A549 (cell line): ENCODE measurements around the gene ZEB1. TPM values are rescaled to one million over a fixed set of nuclear protein-coding genes. Genes with fewer than 3 reads are reported as not detected.

Experiments used
- ATAC-seq, 2 experiments: fragments of 200-7000 bp in 1 of 2; fragments of >200 bp in 1 of 2; cut with Nextera tagmentation in 1 of 2; cut with Tn5 transposase in 1 of 2; 3 replicates each; pipeline versions ENCODE4 v1.8.0 to v1.9.1; 2018 to 2020; ENCODE audit warnings: mild to moderate bottlenecking in 1 of 2, moderate library complexity in 1 of 2
- CTCF ChIA-PET: fragments of 300-600 bp; sonication (Branson Sonifier 250); formaldehyde crosslinking; extraction: SDS; loops from one replicate; lab custom pipeline; 2021; ENCODE audit warnings: antibody characterized with exemption, inconsistent platforms; lab: Yijun Ruan, JAX
- POLR2A ChIA-PET: fragments of 350-600 bp; formaldehyde crosslinking; extraction: SDS; loops from one replicate; lab custom pipeline; 2021; ENCODE audit warnings: antibody characterized with exemption, inconsistent platforms; lab: Yijun Ruan, JAX
- DNase-seq, 2 experiments: peaks; one replicate each; pipeline versions ENCODE4 v3.0.0 to v3.0.0-alpha.2; 2011 to 2016; ENCODE audit warnings: low read depth in 1 of 2, low spot score in 1 of 2
- FAIRE-seq: peaks from 2 replicates; lab custom pipeline; 2011; peaks lifted over from hg19 to GRCh38; lab: Jason Lieb, UNC
- H3K27ac ChIP-seq, 2 experiments: fragments of >200 bp; sonication (Bioruptor Twin); formaldehyde crosslinking; 3 replicates each; pipeline ENCODE4 v1.5.1; 2016 to 2017
- H3K4me1 ChIP-seq: fragments of >200 bp; sonication (Bioruptor Twin); formaldehyde crosslinking; 3 replicates; pipeline ENCODE4 v1.6.1; 2016
- H3K4me2 ChIP-seq: fragments of >200 bp; sonication (Bioruptor Twin); formaldehyde crosslinking; 3 replicates; pipeline ENCODE4 v1.6.1; 2016
- H3K4me3 ChIP-seq: fragments of >200 bp; sonication (Bioruptor Twin); formaldehyde crosslinking; 3 replicates; pipeline ENCODE4 v1.5.1; 2016
- H3K9me3 ChIP-seq: fragments of >200 bp; sonication (Bioruptor Twin); formaldehyde crosslinking; 3 replicates; pipeline ENCODE4 v1.6.1; 2016
- BHLHE40 ChIP-seq: IDR thresholded peaks from 2 replicates; pipeline ENCODE4 v1.6.1; 2012; ENCODE audit warnings: low read depth, low read length, inconsistent platforms
- CBX2 ChIP-seq: fragments of 200-600 bp; sonication (generic); IDR thresholded peaks from 2 replicates; pipeline ENCODE4 v1.6.1; 2016; ENCODE audit warnings: low read depth, mild to moderate bottlenecking, borderline replicate concordance
- CBX8 ChIP-seq: fragments of 200-600 bp; sonication (generic); IDR thresholded peaks from 2 replicates; pipeline ENCODE4 v1.6.1; 2016
- CEBPB ChIP-seq, 2 experiments: fragments of >200 bp in 1 of 2; sonication (Bioruptor Twin) in 1 of 2; formaldehyde crosslinking in 1 of 2; IDR thresholded peaks; 2 replicates each; pipeline ENCODE4 v1.6.1; 2012 to 2016
- EHF ChIP-seq: fragments of 250-450 bp; sonication (Bioruptor Pico); IDR thresholded peaks from 2 replicates; pipeline ENCODE4 v1.5.0; 2020; ENCODE audit warnings: mild to moderate bottlenecking
- EHMT2 ChIP-seq: fragments of 200-600 bp; sonication (generic); IDR thresholded peaks from 2 replicates; pipeline ENCODE4 v1.6.1; 2016; ENCODE audit warnings: antibody characterized with exemption, low read depth, mild to moderate bottlenecking, moderate library complexity
- EP300 ChIP-seq, 2 experiments: fragments of >200 bp; sonication (Bioruptor Twin); formaldehyde crosslinking; IDR thresholded peaks; 2 replicates in 1 of 2; 3 replicates in 1 of 2; pipeline ENCODE4 v1.6.1; 2016 to 2017
- ESRRA ChIP-seq: fragments of 150-350 bp; IDR thresholded peaks from 2 replicates; pipeline ENCODE4 v1.6.1; 2014; ENCODE audit warnings: mild to moderate bottlenecking, low read length, borderline replicate concordance
- FOXS1 ChIP-seq: fragments of 250-450 bp; sonication (Bioruptor Pico); IDR thresholded peaks from 2 replicates; pipeline ENCODE4 v1.5.0; 2020; ENCODE audit warnings: mild to moderate bottlenecking, moderate library complexity
- GATA3 ChIP-seq: IDR thresholded peaks from 2 replicates; pipeline ENCODE4 v1.6.1; 2012; ENCODE audit warnings: borderline replicate concordance
- KDM5A ChIP-seq: fragments of 200-600 bp; sonication (generic); IDR thresholded peaks from 2 replicates; pipeline ENCODE4 v1.6.1; 2016; ENCODE audit warnings: antibody characterized with exemption, mild to moderate bottlenecking
- MYC ChIP-seq: IDR thresholded peaks from 2 replicates; pipeline ENCODE4 v1.6.1; 2012; ENCODE audit warnings: mild to moderate bottlenecking, inconsistent platforms, low read length, improper control_type of control experiment, borderline replicate concordance
- NR3C1 ChIP-seq: fragments of >200 bp; sonication (Bioruptor Twin); formaldehyde crosslinking; IDR thresholded peaks from 3 replicates; pipeline ENCODE4 v1.6.1; 2017
- PHF8 ChIP-seq: fragments of 200-600 bp; sonication (generic); IDR thresholded peaks from 2 replicates; pipeline ENCODE4 v1.6.1; 2016; ENCODE audit warnings: low read depth, mild to moderate bottlenecking, antibody characterized with exemption, moderate library complexity, borderline replicate concordance
- POLR2A ChIP-seq: IDR thresholded peaks from 2 replicates; pipeline ENCODE4 v1.6.1; 2012; ENCODE audit warnings: mild to moderate bottlenecking, low read length
- POLR2AphosphoS2 ChIP-seq: conservative IDR thresholded peaks from 2 replicates; pipeline ENCODE4 v1.6.1; 2012; ENCODE audit warnings: low read length, improper control_type of control experiment, inconsistent platforms
- RAD21 ChIP-seq, 2 experiments: fragments of >200 bp in 1 of 2; sonication (Bioruptor Twin) in 1 of 2; formaldehyde crosslinking in 1 of 2; IDR thresholded peaks in 1 of 2; conservative IDR thresholded peaks in 1 of 2; 2 replicates in 1 of 2; 3 replicates in 1 of 2; pipeline ENCODE4 v1.6.1; 2012 to 2018; ENCODE audit warnings: inconsistent platforms in 1 of 2
- RARB ChIP-seq: fragments of 250-450 bp; sonication (Bioruptor Pico); IDR thresholded peaks from 2 replicates; pipeline ENCODE4 v1.8.0; 2021; ENCODE audit warnings: mild to moderate bottlenecking, moderate library complexity
- RCOR1 ChIP-seq: fragments of 150-350 bp; IDR thresholded peaks from 2 replicates; pipeline ENCODE4 v1.6.1; 2014; ENCODE audit warnings: antibody characterized with exemption, low read length, low read depth
- RFX5 ChIP-seq: fragments of 450-650 bp; IDR thresholded peaks from 2 replicates; pipeline ENCODE4 v1.7.1; 2014; ENCODE audit warnings: antibody characterized with exemption, mild to moderate bottlenecking, moderate library complexity
- RNF2 ChIP-seq: fragments of 200-600 bp; sonication (generic); IDR thresholded peaks from 2 replicates; pipeline ENCODE4 v1.6.1; 2016; ENCODE audit warnings: low read depth, mild to moderate bottlenecking, antibody characterized with exemption, moderate library complexity, borderline replicate concordance
- SREBF2 ChIP-seq: fragments of 450-650 bp; IDR thresholded peaks from 2 replicates; pipeline ENCODE4 v1.6.1; 2014; ENCODE audit warnings: mild to moderate bottlenecking, moderate library complexity
- TFCP2L1 ChIP-seq: fragments of 250-450 bp; sonication (Bioruptor Pico); IDR thresholded peaks from 2 replicates; pipeline ENCODE4 v1.5.0; 2021; ENCODE audit warnings: mild to moderate bottlenecking
- TP53 ChIP-seq: fragments of 250-450 bp; sonication (Bioruptor Pico); IDR thresholded peaks from 2 replicates; pipeline ENCODE4 v1.5.0; 2021; ENCODE audit warnings: mild to moderate bottlenecking, moderate library complexity
- ZFP36 ChIP-seq: fragments of 450-650 bp; IDR thresholded peaks from 2 replicates; pipeline ENCODE4 v1.6.1; 2014; ENCODE audit warnings: borderline replicate concordance; ENCODE audit not compliant: partially characterized antibody
- ZNF302 ChIP-seq: fragments of 250-450 bp; sonication (Bioruptor Pico); IDR thresholded peaks from 2 replicates; pipeline ENCODE4 v1.9.0; 2021; ENCODE audit warnings: inconsistent platforms, mild to moderate bottlenecking, moderate library complexity
- ZSCAN20 ChIP-seq: fragments of 250-450 bp; sonication (Bioruptor Pico); IDR thresholded peaks from 2 replicates; pipeline ENCODE4 v1.8.0; 2022; ENCODE audit warnings: mild to moderate bottlenecking, moderate library complexity
- WGBS: methylation state at CpG from one replicate; pipeline ENCODE4 v1.1.6; 2017; ENCODE audit errors: missing lambda C conversion rate; 5-methylcytosine and 5-hydroxymethylcytosine counted together
- polyA plus RNA-seq, 4 experiments: library from polyadenylated mRNA; depleted of rRNA in 3 of 4; stranded (reverse); fragments of >200 nt; fragmentation: RNase III in 1 of 4; extraction: RNeasy Plus Mini Kit Qiagen cat#74134 plus additional on column Dnase treatment in 1 of 4; gene quantifications; 2 replicates in 3 of 4; 3 replicates in 1 of 4; pipeline ENCODE4 v1.2.3, GENCODE V29; 2011 to 2017
- TF ChIP-seq, protein P1 (sequence below): fragments of 250-450 bp; sonication (Bioruptor Pico); IDR thresholded peaks from 2 replicates; pipeline ENCODE4 v1.5.0; 2021; ENCODE audit warnings: mild to moderate bottlenecking, moderate library complexity, borderline replicate concordance
- TF ChIP-seq, protein P2 (sequence below): IDR thresholded peaks from 2 replicates; pipeline ENCODE4 v1.6.1; 2012
- TF ChIP-seq, protein P3 (sequence below): IDR thresholded peaks from 2 replicates; pipeline ENCODE4 v1.6.1; 2012; ENCODE audit warnings: low read depth, borderline replicate concordance
- TF ChIP-seq, protein P4 (sequence below): fragments of >200 bp; sonication (Bioruptor Twin); formaldehyde crosslinking; IDR thresholded peaks from 3 replicates; pipeline ENCODE4 v1.6.1; 2016
- TF ChIP-seq, protein P5 (sequence below): fragments of 450-650 bp; IDR thresholded peaks from 2 replicates; pipeline ENCODE4 v1.6.1; 2014; ENCODE audit warnings: antibody characterized with exemption

The ZEB1 gene
- polyA plus RNA-seq, 2 of the 4 experiments (the other 2 are of a cell fraction) = 8.1 to 23.8 TPM

DNA sequence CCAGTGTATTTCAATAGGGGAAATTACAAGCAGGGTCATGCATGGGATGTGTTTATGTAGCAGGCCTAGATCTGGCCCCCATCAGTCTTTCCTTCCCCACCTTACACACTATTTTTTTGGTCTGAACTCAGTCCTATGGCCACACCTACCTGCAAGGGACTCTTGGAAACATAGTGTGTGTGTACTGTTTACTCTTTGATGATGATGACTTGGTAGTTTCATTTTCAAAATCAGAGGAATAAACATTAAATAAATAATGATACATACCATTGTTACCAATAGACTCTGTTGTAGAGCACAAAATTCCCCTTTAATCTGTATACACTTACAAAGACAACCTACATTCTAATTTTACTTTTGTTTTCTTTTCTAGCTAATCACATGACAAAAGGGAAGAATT is 191.0 kb downstream of the ZEB1 start:
- POLR2A ChIA-PET = no interaction called here
- TF ChIP-seq, protein P1, sequence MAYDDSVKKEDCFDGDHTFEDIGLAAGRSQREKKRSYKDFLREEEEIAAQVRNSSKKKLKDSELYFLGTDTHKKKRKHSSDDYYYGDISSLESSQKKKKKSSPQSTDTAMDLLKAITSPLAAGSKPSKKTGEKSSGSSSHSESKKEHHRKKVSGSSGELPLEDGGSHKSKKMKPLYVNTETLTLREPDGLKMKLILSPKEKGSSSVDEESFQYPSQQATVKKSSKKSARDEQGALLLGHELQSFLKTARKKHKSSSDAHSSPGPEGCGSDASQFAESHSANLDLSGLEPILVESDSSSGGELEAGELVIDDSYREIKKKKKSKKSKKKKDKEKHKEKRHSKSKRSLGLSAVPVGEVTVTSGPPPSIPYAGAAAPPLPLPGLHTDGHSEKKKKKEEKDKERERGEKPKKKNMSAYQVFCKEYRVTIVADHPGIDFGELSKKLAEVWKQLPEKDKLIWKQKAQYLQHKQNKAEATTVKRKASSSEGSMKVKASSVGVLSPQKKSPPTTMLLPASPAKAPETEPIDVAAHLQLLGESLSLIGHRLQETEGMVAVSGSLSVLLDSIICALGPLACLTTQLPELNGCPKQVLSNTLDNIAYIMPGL (CRISPR knock-in tag) = no peak
- TF ChIP-seq KDM5A (no peak), CEBPB (IDR thresholded peaks at IDR 0.05) (no peak), RAD21 (conservative IDR thresholded peaks at IDR 0.05 in 1 of 2, IDR thresholded peaks at IDR 0.05 in 1 of 2) (no peak)
- TF ChIP-seq, protein P2, sequence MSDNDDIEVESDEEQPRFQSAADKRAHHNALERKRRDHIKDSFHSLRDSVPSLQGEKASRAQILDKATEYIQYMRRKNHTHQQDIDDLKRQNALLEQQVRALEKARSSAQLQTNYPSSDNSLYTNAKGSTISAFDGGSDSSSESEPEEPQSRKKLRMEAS = no peak
- ATAC-seq = no peak
- no peak for FAIRE-seq
- H3K4me3 ChIP-seq = no peak overlapping the region
- H3K4me2 ChIP-seq = no peak overlapping the region
- no peak for DNase-seq
- CTCF ChIA-PET = no interaction called here
- no peak overlapping the region for H3K27ac ChIP-seq
- H3K9me3 ChIP-seq = peaks cover 23% of the 10 kb centered on the region
- H3K4me1 ChIP-seq = no peaks in the 10 kb centered on the region

DNA sequence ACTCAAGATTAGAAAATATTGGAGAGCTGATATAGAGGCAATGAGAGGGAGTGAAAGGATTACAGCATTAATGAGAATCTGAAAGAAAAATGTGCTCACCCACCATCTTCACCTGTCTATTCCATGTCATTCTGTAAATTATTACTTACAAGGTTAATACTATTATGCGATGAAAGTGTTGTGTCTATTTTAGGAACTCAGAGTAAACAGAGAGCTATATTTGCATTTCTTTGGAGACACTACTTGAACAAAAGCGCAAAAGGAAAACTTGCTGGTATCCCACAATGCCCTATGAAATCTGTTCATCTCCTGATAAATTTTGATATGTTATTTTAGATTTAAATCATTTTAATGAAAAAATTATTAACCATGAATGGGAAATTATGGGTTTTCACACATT is 196.1 kb downstream of the ZEB1 start:
- POLR2A ChIA-PET = no interaction called here
- H3K9me3 ChIP-seq = no peaks in the 10 kb centered on the region
- no peak overlapping the region for H3K27ac ChIP-seq
- DNase-seq = no peak
- TF ChIP-seq RNF2 (no peak), BHLHE40 (no peak), CBX8 (no peak), GATA3 (no peak), RAD21 (conservative IDR thresholded peaks at IDR 0.05 in 1 of 2, IDR thresholded peaks at IDR 0.05 in 1 of 2) (no peak), CBX2 (no peak), POLR2AphosphoS2 (no peak), RCOR1 (no peak), ZNF302 (CRISPR knock-in tag) (no peak), TP53 (CRISPR knock-in tag) (no peak), MYC (no peak), ZSCAN20 (no peak), EHF (no peak), FOXS1 (CRISPR knock-in tag) (no peak), PHF8 (no peak)
- TF ChIP-seq, protein P3, sequence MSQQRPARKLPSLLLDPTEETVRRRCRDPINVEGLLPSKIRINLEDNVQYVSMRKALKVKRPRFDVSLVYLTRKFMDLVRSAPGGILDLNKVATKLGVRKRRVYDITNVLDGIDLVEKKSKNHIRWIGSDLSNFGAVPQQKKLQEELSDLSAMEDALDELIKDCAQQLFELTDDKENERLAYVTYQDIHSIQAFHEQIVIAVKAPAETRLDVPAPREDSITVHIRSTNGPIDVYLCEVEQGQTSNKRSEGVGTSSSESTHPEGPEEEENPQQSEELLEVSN = no peak
- TF ChIP-seq, protein P4, sequence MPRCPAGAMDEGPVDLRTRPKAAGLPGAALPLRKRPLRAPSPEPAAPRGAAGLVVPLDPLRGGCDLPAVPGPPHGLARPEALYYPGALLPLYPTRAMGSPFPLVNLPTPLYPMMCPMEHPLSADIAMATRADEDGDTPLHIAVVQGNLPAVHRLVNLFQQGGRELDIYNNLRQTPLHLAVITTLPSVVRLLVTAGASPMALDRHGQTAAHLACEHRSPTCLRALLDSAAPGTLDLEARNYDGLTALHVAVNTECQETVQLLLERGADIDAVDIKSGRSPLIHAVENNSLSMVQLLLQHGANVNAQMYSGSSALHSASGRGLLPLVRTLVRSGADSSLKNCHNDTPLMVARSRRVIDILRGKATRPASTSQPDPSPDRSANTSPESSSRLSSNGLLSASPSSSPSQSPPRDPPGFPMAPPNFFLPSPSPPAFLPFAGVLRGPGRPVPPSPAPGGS = no peak
- TF ChIP-seq, all 56 proteins: peak for 0
- H3K4me3 ChIP-seq = no peak overlapping the region
- no peak overlapping the region for H3K4me2 ChIP-seq
- ATAC-seq = no peak
- WGBS = 81% methylated on average over 2 of the region's 2 CpGs
- no peaks in the 10 kb centered on the region for H3K4me1 ChIP-seq
- CTCF ChIA-PET = no interaction called here
- FAIRE-seq = no peak

DNA sequence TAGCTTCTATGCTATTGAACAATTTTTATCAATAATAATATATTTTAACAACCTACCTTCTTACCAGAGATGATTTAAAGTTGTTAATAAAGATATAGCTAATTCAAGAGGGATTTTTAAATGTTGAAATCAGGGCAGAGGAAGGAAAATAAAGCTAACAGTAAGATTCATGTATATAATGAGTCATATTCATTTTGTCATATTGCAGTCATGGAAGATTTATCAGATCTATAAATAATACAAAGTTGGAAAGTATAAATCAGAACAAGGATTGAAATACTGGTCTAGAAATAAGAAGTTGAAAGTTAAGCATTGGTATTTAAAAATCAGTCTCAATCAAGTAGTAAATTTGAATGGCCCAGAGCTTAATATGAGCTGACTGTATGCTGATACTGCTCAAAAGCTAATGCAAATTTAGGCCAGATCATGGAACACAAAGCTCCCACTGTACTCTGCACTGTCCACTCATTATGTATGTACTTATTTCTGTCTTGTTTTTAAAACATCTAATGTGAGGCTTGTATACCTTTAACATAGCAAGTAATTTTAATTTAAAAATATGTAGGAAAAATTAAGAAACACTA is 196.9 kb downstream of the ZEB1 start:
- Histone ChIP-seq H3K4me2 (no peak overlapping the region), H3K9me3 (no peaks in the 10 kb centered on the region), H3K4me1 (no peaks in the 10 kb centered on the region), H3K27ac (no peak overlapping the region), H3K4me3 (no peak overlapping the region)
- DNase-seq (no peak), ATAC-seq (no peak), FAIRE-seq (no peak)
- ChIA-PET POLR2A (no interaction called here), CTCF (no interaction called here)
- TF ChIP-seq RNF2 (no peak), ESRRA (no peak), POLR2A (no peak), ZNF302 (CRISPR knock-in tag) (no peak), SREBF2 (no peak), RFX5 (no peak), EP300 (IDR thresholded peaks at IDR 0.05) (no peak), CBX8 (no peak), EHF (no peak), RARB (no peak), ZSCAN20 (no peak), TFCP2L1 (CRISPR knock-in tag) (no peak), NR3C1 (no peak), RAD21 (conservative IDR thresholded peaks at IDR 0.05 in 1 of 2, IDR thresholded peaks at IDR 0.05 in 1 of 2) (no peak), EHMT2 (no peak), ZFP36 (no peak), BHLHE40 (no peak)
- TF ChIP-seq, protein P5, sequence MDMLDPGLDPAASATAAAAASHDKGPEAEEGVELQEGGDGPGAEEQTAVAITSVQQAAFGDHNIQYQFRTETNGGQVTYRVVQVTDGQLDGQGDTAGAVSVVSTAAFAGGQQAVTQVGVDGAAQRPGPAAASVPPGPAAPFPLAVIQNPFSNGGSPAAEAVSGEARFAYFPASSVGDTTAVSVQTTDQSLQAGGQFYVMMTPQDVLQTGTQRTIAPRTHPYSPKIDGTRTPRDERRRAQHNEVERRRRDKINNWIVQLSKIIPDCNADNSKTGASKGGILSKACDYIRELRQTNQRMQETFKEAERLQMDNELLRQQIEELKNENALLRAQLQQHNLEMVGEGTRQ = no peak
